Prostate gland (tissue), 2 donors: ENCODE measurements around the gene PRKAA1. TPM values are rescaled to one million over a fixed set of nuclear protein-coding genes. Genes with fewer than 3 reads are reported as not detected.

Experiments
- DNase-seq: peaks from one replicate; pipeline ENCODE4 v3.0.0-alpha.2; 2019; ENCODE audit warnings: low spot score
- H3K27ac ChIP-seq, 2 donors: fragments of 200-600 bp; sonication (generic); 2 replicates each; pipeline ENCODE4 v1.5.1; 2017 to 2019
- H3K27me3 ChIP-seq: fragments of 200-600 bp; sonication (generic); replicated peaks from 2 replicates; pipeline ENCODE4 v1.5.1; 2019; ENCODE audit not compliant: insufficient read depth
- H3K36me3 ChIP-seq, 2 donors: fragments of 200-600 bp; sonication (generic); 1 replicate in 1 of 2; 2 replicates in 1 of 2; pipeline versions ENCODE4 v1.5.1 to v1.8.1; 2017 to 2019
- H3K4me1 ChIP-seq: fragments of 200-600 bp; sonication (generic); replicated peaks from 2 replicates; pipeline ENCODE4 v1.5.1; 2019
- H3K4me3 ChIP-seq, 2 donors: fragments of 200-600 bp; sonication (generic); 2 replicates each; pipeline ENCODE4 v1.5.1; 2017 to 2019
- H3K9me3 ChIP-seq: fragments of 200-600 bp; sonication (generic); 2 replicates; pipeline ENCODE4 v1.5.1; 2017
- CTCF ChIP-seq, 4 experiments: fragments of 200-600 bp in 2 of 4; fragments of 450-650 bp in 2 of 4; sonication (generic) in 2 of 4; IDR thresholded peaks; 1 replicate in 3 of 4; 2 replicates in 1 of 4; pipeline ENCODE4 v1.5.1; 2016 to 2019; ENCODE audit warnings: antibody characterized with exemption in 4 of 4, mild to moderate bottlenecking in 2 of 4, moderate library complexity in 2 of 4
- POLR2A ChIP-seq: fragments of 450-650 bp; IDR thresholded peaks from one replicate; pipeline ENCODE4 v1.6.1; 2016; ENCODE audit warnings: antibody characterized with exemption, mild to moderate bottlenecking
- POLR2AphosphoS5 ChIP-seq: sonication (generic); formaldehyde crosslinking; IDR thresholded peaks from one replicate; pipeline ENCODE4 v1.6.1; 2017; ENCODE audit warnings: antibody characterized with exemption
- WGBS: methylation state at CpG from one replicate; pipeline ENCODE4 v1.1.5; 2018; 5-methylcytosine and 5-hydroxymethylcytosine counted together
- intact Hi-C: fragments of 100-400 bp; cut with DNase I; formaldehyde crosslinking; loops from one replicate; pipeline ENCODE4 v1.14.2; 2022
- total RNA-seq, 2 donors: library from RNA; depleted of rRNA; stranded (reverse); fragments of >200 nt; gene quantifications; one replicate each; pipeline ENCODE4 v1.1.0, GENCODE V29; 2016

Gene PRKAA1
- total RNA-seq, 2 donors from 2014 or later = 64.9 to 110 TPM

- peak; percentile 80 for DNase-seq
- no peaks in the 10 kb centered on the region for H3K36me3 ChIP-seq
- H3K9me3 ChIP-seq = no peaks in the 10 kb centered on the region
- H3K4me3 ChIP-seq = peak overlapping the region; percentile 77 to 86
- H3K27ac ChIP-seq = peak overlapping the region; percentile 94
- TF ChIP-seq CTCF (IDR thresholded peaks at IDR 0.05) (peak; percentile 22 to 64 (median 52)), POLR2AphosphoS5 (no peak), POLR2A (no peak)
- H3K27me3 ChIP-seq = no peaks in the 10 kb centered on the region
- WGBS = under 1% methylated on average over 11 of the region's 11 CpGs
- intact Hi-C loops = loop anchor here (2.0 to 5.0 kb wide), 2 partner anchors 82 to 127 kb away; no protein-coding TSS in a partner anchor
- H3K4me1 ChIP-seq = no peaks in the 10 kb centered on the region
These were observed 43.1 kb downstream of the PRKAA1 start for GRCh38 chr5:40755093-40755406.

DNA sequence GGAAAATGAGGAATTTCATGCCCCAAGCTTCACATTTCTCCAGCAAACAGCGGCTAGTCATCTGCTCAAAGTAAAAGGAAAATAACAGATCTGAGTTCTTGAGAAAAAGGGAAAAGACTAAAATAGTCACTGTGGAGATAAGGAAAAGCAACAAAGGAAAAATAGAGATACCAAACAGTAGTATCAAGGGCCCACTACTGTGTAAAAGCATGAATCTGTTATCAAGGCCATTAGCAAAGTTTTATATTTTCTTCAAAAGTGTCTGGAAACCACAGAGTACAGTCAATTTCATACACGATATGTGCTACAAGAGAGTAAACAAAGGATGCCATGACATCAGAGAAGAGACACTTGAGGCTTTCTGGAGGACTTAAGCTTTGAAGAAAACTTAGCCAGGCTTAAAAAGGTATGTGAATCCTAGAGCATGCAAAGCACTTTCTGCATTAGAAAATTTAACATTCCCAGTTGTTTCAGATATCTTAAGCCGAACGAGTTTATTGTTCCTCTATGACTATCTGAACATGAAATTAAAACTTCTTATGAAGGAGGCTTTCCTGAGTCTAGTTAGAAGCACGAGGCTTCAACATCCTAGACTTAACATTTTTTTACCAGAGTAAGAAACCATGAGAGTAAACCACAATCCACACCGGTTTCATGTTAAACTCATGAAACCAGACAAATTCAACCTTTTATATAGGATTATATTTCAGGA, 43.6 kb downstream of the PRKAA1 start:
- Histone ChIP-seq H3K4me3 (peak overlapping the region; percentile 77 to 86), H3K9me3 (no peaks in the 10 kb centered on the region), H3K36me3 (no peaks in the 10 kb centered on the region), H3K27me3 (no peaks in the 10 kb centered on the region), H3K27ac (peak overlapping the region; percentile 94), H3K4me1 (no peaks in the 10 kb centered on the region)
- WGBS = 12% methylated on average over 6 of the region's 6 CpGs
- TF ChIP-seq POLR2A = no peak
- TF ChIP-seq POLR2AphosphoS5 = no peak
- no peak for TF ChIP-seq CTCF (IDR thresholded peaks at IDR 0.05)
- no peak for DNase-seq
- intact Hi-C loops = loop anchor here (2.0 to 5.0 kb wide), 2 partner anchors 82 to 128 kb away; no protein-coding TSS in a partner anchor

DNA sequence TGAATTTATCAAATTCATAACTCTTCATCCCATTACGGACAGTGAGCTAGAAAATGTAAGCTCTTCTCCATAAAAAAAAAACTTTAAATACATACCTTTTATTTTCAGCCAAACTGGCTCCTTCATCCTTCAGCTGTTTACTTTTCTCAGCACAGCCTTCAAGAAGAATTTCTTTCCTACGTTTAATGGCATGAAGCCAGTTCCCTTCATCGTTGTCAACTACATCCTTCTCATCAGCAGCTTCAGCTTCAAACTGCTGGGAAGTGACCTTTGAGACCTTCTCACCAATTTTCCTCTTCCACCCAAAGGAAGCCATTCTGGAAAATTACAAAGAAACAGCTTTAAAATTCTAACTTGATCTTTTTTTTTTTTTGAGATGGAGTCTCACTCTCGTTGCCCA, 51.5 kb downstream of the PRKAA1 start:
- no peak overlapping the region for H3K27ac ChIP-seq
- no peaks in the 10 kb centered on the region for H3K9me3 ChIP-seq
- no peaks in the 10 kb centered on the region for H3K4me1 ChIP-seq
- intact Hi-C loops = no loop called here
- no peaks in the 10 kb centered on the region for H3K36me3 ChIP-seq
- DNase-seq = no peak
- no peak overlapping the region for H3K4me3 ChIP-seq
- TF ChIP-seq POLR2A (no peak), POLR2AphosphoS5 (no peak), CTCF (IDR thresholded peaks at IDR 0.05) (no peak)
- WGBS = 24% methylated on average over 4 of the region's 4 CpGs
- no peaks in the 10 kb centered on the region for H3K27me3 ChIP-seq

DNA sequence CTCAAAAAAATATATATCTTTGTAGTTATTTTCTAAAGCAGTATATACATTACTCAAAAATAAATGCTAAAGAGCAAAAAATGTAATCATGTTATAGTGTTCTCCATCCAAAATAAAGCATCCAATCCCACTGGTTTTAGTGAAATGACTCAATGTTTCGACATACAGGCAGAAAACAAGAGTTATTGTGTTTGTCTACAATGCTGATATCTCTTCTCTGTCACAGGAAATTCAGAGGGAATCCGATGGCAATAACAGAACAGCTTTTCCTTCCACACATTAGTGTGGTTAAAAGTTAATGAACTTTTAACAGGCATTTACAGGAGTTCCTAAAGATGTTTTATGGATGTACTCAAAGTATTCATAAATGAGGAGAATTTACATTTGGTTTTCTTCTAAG, 54.4 kb downstream of the PRKAA1 start:
- WGBS = 67% methylated on average over 2 of the region's 2 CpGs
- H3K4me1 ChIP-seq = no peaks in the 10 kb centered on the region
- no peak overlapping the region for H3K27ac ChIP-seq
- no peaks in the 10 kb centered on the region for H3K9me3 ChIP-seq
- no peak overlapping the region for H3K4me3 ChIP-seq
- intact Hi-C loops = no loop called here
- H3K27me3 ChIP-seq = no peaks in the 10 kb centered on the region
- DNase-seq = no peak
- no peaks in the 10 kb centered on the region for H3K36me3 ChIP-seq
- TF ChIP-seq POLR2AphosphoS5 (no peak), POLR2A (no peak), CTCF (IDR thresholded peaks at IDR 0.05) (no peak)

GRCh38 chr5:40738502-40738901, 59.7 kb downstream of the PRKAA1 start:
- Histone ChIP-seq H3K36me3 (no peaks in the 10 kb centered on the region), H3K9me3 (no peaks in the 10 kb centered on the region), H3K27me3 (no peaks in the 10 kb centered on the region), H3K27ac (no peak overlapping the region), H3K4me1 (no peaks in the 10 kb centered on the region), H3K4me3 (no peak overlapping the region)
- no peak for DNase-seq
- TF ChIP-seq POLR2A = no peak
- no peak for TF ChIP-seq POLR2AphosphoS5
- TF ChIP-seq CTCF (IDR thresholded peaks at IDR 0.05) = no peak
- intact Hi-C loops = no loop called here
